HG03575 (cell line): ENCODE data around the gene SCART1.
"Not testable (repeated sequence)": the region's sequence is repeated elsewhere in the genome, so short reads cannot be mapped to it uniquely, and the experiment has no call there.

Experiments
- ATAC-seq: cut with Tn5 transposase; IDR thresholded peaks from one replicate; pipeline ENCODE4 v1.9.1; 2021; ENCODE audit not compliant: unreplicated experiment, insufficient number of reproducible peaks, low FRiP score; ENCODE audit errors: extremely low read depth

SCART1 gene

GRCh38 chr10:133453516-133454203 is at the start of gene SCART1:
Gene SCART1, plus strand, starts transcription at chr10:133453945. Its CDS starts 53 bp downstream, at chr10:133453998.
- no peak for ATAC-seq

DNA sequence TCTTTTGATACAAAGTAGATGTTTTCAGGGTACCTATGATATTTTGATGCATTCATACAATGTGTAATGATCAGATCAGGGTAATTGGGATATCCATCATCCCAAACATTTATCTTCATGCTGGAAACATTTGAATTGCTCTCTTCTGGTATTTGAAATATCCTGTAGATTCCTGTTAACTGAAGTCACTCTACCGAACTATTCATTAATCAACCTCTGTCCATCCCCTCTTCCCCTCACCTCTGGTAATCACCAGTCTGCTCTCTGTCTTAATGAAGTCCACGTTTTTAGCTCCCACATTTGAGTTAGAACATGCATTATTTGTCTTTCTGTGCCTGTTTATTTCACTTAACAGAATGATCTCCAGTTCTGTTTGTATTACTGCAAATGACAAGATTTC is 48.5 kb upstream of the SCART1 start:
- no peak for ATAC-seq

DNA sequence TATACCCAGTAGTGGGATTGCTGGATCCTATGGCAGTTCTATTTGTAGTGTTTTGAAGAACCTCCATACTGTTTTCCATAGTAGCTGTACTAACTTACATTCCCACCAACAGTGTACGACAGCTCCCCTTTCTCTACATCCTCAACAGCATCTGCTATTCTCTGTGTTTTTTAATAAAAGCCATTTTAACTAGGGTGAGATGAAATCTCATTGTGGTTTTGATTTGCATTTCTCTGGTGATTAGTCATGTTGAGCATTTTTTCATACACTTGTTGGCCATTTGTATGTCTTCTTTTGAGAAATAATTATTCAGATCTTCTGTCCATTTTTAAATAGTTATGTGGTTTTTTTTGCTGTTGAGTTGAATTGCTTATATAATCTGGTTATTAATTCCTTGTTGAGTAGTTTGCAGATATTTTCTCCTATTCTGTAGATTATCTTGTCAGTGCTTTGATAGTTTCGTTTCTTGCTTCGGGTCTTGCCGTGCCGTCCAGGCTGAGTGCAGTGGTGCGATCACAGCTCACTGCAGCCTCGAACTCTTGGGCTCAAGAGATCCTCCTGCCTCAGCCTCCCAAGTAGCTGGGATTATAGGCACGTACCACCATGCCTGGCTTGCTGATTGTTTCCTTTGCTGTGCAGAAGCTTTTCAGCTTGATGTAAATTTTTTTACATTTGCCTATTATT is 47.8 kb upstream of the SCART1 start:
- no peak for ATAC-seq

DNA sequence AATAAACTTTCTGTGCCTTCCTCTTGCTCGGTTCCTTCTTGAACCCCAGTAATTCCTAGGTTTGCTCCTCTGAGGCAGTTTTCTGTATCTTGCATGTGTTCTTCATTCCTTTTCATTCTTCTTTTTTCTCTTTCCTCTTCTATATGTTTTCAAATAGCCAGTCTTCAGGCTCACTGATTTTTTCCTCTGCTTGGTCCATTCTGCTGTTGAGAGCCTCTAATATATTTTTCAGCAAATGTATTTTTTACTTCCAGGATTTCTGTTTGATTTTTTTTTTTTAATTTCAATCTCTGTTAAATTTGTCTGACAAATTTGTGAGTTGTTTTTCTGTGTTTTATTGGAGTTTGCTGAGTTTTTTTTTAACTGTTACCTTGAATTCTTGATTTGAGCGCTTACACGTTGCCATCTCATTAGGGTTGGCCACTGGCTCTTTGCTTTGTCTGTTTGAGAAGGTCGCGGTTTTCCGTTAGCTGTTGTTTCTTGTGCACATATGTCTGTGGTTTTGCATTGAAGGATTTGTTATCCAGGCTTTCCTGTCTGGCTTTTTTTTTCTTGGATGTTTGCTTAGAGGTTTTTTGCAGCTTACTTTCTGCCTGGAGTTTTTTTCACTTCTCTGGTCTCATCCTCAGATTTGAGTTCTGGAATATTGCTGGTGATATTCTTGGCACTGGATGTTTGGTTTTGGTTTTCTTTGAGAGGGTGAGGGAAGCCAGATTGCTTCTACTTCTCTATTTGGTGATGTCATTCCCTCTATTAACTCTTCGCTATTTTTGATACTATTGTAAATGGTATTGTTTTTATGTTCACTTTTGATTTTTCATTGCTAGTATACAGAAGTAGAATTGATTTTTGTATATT is 42.0 kb upstream of the SCART1 start:
- ATAC-seq: no peak

DNA sequence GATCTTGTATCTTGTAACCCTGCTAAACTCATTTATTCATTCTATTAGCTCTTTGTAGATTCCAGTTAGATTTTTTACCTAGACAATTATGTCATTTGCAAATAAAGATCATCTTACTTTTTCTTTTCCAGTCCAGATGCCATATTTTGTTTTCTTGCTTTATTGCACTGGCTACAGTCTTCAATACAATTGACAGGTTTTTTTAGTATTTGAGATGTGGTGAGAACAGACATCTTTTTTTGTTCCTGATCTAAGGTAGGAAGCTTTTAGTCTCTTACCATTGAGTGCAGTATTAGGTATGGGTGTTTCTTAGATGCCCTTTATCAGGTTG is 41.4 kb upstream of the SCART1 start:
- no peak for ATAC-seq

DNA sequence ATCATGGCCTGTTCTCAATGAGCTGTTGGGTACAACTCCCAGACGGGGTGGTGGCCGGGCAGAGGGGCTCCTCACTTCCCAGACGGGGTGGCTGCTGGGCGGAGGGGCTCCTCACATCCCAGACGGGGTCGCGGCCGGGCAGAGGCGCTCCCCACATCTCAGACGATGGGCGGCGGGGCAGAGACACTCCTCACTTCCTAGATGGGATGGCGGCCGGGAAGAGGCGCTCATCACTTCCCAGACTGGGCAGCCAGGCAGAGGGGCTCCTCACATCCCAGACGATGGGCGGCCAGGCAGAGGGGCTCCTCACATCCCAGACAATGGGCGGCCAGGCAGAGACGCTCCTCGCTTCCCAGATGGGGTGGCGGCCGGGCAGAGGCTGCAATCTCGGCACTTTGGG is 39.3 kb upstream of the SCART1 start:
- ATAC-seq: not testable (repeated sequence)

DNA sequence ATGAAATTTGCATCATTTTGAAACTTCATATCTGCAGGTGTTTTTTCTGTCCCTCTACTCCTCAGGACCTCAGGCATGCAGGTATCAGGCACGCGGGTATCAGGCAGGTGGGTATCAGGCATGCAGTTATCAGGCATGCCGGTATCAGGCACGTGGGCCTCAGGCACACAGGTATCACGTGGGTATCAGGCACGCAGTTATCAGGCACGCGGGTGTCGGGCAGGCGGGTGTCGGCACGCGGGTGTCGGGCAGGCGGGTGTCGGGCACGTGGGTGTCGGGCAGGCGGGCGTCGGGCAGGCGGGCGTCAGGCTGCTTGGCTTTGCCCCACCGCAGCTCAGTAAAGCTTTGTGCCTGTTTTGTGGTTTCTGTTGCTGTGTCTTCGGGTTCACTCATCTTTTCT is 38.0 kb upstream of the SCART1 start:
- ATAC-seq: no peak

GRCh38 chr10:133418289-133418993 is 35.3 kb upstream of the SCART1 start:
- no peak for ATAC-seq

DNA sequence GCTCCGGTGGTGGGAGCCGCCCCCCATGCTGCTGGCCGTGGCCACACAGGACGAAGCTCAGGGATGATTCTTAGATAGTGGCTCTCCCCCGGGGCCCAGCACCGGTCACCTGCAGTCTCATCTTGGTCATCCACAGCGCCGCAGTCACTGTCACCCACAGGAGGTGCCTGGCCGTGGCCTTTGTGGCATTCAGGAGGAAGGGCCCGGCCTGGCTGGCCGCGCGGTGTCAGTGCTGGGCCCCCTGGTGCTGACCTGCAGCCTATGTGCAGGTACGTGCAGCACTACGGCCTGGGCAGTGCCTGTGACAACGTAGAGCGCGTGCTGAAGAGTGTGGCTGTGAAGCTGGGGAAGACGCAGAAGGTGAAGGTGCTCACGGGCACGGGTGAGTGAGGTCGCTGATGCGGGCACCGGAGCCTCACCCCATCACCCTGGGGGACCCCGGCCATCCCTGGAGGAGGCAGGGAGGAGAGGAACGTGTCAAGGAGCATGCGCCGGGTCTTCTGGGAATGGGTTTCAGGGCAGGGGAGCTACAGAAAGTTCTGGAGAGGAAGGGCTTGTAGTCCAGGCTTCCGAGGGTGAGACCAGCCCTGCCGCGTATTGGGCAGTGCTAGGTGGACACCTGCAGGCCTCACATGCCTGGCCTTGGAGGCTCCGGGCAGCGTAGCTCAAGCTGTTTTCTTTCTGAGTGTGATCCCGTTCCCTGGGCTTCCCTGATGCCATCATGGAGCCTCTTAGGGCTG is 34.4 kb upstream of the SCART1 start:
- ATAC-seq: no peak

- ATAC-seq: no peak
These were observed 33.7 kb upstream of the SCART1 start for GRCh38 chr10:133420028-133420427.

DNA sequence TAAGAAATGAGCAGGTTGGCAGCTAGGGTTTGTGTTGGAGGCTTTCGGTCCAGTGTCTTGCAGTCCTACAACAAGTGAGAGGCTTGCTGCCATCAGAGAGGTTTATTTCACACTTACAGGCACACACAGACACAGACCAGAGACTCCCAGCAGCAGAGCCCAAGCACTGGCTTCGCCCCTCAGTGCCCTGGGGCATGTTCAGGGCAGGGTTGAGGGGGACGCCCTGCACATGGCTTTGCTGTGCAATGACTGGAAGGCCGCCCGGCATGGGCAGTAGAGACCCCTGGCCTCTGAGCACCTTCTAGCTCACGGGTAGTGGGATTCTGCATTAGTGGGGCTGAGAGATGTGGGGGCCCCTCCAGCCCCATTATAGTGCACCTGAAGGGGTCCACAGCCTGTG is 33.2 kb upstream of the SCART1 start:
- ATAC-seq: no peak

DNA sequence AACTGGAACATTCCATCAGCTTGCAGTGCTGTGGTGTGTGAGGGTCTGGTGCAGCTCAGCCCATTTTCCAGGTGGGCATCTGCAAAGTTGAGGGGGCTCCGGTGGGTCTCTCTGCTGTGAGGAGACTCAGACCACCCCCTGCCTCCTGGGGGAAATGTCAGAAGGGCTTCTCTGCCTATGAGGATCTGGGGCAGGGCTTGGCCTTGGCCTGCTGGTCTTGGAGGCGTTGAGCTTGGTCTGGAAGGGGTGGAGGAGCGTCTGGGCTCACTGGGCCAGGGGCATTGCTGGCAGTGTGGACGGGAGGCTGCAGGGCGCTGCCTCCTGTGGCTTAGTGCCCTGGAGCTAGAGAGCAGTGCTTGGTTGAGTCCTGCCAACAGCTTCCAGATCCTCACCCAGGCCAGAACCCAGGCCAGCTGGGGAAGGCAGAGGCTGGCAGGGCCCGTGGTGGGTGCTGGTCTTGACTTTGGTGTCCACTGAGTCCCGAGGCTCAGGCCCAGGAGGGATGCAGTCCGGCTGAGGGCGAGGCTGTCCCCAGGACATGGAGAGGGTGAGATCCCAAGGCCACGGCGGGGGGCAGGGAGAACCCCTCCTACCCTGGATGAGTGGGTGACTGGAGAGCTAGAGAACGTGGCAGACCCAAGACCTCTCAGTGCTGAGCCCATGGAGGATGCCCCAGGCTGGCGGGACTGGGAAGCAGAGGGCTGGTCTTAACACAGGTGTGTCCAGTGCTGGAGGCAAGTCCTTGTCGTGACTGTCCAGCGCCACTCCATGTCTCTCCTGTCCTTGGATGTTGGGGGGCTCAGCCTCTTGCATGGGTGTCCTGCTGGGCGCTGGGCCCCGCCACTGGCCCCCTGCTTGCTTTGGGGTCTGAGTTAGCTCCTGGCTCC is 32.2 kb upstream of the SCART1 start:
- no peak for ATAC-seq

DNA sequence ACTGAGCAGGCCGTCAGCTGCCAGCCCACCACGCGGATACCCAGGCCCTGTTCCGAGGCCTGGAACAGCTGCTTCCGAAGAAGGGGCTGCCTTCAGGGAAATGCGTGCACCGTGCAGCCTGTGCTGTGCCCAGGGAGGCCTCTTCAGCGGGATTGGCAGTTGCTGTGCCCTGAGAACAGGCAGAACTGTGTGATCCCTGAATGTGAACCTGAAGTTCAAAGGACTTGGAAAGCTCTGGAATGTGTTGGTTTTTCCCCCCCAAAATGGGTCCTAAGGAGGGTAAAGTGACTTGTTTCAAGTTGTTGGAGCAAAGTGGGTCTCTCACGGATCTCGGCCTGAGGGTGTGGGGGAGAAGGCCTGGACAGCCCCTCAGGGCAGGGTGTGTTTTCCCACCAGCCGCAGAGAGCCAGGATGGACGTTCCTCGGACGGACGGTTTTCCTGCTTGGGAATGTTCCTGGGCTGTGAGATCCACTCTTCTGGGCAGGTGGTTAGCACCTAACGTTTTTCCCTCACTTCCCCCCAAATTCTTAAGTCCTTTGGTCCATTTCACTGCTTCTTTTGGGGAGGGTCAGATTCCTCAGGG is 31.4 kb upstream of the SCART1 start:
- no peak for ATAC-seq

DNA sequence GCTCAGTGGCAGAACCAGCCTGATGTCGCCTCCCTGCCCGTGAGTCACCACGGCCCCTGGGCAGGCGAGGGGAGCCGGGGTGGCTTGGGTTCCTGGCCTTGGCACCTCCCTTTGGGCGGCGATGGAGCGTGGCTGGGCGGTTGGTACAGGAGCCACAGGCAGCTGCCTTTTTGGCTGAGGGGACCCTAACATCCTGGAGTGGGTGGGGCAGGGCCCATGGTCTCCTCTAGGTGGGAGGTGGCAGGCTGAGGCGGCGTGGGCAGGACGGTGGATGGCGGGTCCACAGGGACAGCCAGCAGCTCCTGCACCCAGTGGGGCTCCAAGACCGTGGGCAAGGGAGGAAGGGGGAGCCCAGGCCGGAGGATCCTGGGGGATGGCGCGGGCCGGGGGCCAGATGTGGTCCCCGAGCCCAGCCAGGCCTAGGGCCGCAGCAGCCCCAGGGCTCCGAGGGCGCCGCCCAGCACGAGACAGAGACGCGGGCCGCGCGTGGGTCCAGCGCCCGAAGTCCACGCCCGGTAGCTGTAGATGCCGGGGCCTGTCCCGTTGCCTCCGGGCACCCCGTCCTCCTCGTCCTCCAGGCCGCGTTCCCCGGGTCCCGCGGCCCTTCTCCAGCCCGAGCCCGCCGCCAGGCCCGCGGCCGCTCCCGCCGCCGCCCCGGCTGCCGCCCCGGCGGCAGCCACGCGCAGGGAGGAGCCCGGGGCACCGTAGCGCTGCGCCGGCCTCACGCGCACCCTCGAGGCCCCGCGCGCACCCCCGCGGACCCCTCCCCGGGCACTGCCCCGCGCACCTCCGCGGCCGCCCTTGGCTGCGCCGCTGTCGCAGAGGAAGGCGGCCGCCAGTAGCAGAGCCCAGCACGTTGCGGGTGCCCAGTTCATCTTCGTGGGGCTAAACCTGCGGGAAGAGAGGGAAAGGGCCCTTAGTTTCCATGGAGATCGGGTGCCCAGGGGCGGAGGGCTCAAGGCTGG is 30.7 kb upstream of the SCART1 start:
- ATAC-seq: no peak

DNA sequence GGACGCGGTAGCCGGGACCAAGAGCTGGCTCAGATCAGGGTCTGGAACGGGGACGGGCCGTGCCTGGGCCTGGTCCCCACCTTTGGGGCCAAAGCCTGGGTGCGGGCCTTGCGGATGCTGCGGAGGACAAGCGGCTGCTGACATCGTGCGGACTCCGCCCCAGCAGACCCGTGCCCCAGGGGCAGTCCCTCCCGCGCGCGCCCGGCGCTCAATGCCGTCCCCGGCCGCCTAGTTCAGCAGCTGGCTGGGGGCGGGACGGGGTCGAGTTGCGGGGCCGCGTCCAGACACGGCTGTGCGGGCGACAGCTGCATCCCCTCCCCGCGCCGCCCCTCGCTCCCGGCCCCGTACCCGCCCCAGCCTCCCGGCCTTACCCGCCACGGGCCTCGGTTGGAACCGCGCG is 29.6 kb upstream of the SCART1 start:
- not testable (repeated sequence) for ATAC-seq

DNA sequence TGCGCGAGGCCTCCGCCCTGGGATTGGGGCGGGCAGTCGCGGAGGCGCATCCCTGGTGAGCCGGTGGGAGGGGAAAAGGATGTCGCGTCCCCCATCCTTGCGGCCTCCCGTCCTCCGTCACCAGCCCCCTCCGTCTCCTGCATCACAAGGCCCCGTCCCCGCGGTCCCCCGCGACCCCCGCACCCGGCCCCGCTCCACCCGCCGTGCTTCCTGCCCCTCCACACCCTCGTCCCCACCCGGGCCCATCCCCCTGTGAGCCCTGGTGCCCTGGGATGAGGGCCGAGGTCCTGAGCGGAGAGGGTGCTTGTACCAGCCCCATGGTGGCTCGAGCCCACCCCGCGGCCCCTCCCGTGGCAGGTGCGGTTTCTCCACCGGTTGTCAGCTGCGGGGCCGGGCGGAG is 29.1 kb upstream of the SCART1 start, which contains the start of gene SPRN:
SPRN (minus strand) TSS at position 25 of the 400 bp plus-strand sequence. CDS start 944 bp downstream, outside the sequence.
- ATAC-seq: not testable (repeated sequence)
